ENCODE measurements around the gene SLFN5. TPM values are rescaled to one million over a fixed set of nuclear protein-coding genes. Genes with fewer than 3 reads are reported as not detected.
A peak's percentile ranks its signal among the peaks of the same experiment; 100 is the strongest.

Gene SLFN5
- total and polyA plus RNA-seq, 2 of the 13 experiments (the other 11 are each of a cell fraction or from before 2014, with no cell fraction given): 0.25 to 0.35 TPM

GRCh38 chr17:35312346-35312745 is 69.5 kb downstream of the SLFN5 start:
- no peaks in the 10 kb centered on the region for H3K4me1 ChIP-seq (ENCODE audit: insufficient read depth, low read length)
- no peak overlapping the region for H2AFZ ChIP-seq (ENCODE audit: low read length)
- no peak overlapping the region for H3K27ac ChIP-seq (ENCODE audit: extremely low read length, insufficient read depth, low read length)
- BruUV-seq (replicated peaks): no TSS peak
- in situ Hi-C loops (cut with HindIII; ENCODE audit: extremely low pct_ligation_motif_present, low pct_unique_long_range_greater_than_20kb) (loop anchor here (5.0 to 25.0 kb wide), 2 partner anchors 225 to 425 kb away; partner anchors contain the start of genes RASL10B and SLFN12L), intact Hi-C loops (cut with micrococcal nuclease; ENCODE audit: unreplicated experiment) (loop anchor here (1.0 kb wide), 2 partner anchors 221 to 227 kb away; no protein-coding TSS in a partner anchor)
- H3K9me3 ChIP-seq (ENCODE audit: low read length): no peaks in the 10 kb centered on the region
- H3K9ac ChIP-seq (ENCODE audit: insufficient read depth, low read depth, low read length): no peak overlapping the region
- DNase-seq (ENCODE audit: low spot score): no peak
- H3K4me2 ChIP-seq (ENCODE audit: low read depth, low read length): no peak overlapping the region
- TF ChIP-seq SRSF1 (optimal IDR thresholded peaks at IDR 0.05; ENCODE audit: low read depth, low read length): no peak
- H3K4me3 ChIP-seq (replicated peaks in 1 of 3; ENCODE audit: insufficient read depth in 1 of 3, low read depth in 2 of 3, low read length in 3 of 3): no peak overlapping the region
- no peak for FAIRE-seq
- ChIA-PET POLR2A (no interaction called here), CTCF (ENCODE audit: low intra/inter-chr PET ratio, low total read pairs) (interaction anchor here (0.7 to 3.0 kb wide), 4 partner anchors 221 to 435 kb away, joined by 3 to 26 read pairs (median 6); partner anchors contain the start of gene SLFN12L)
- H3K79me2 ChIP-seq (ENCODE audit: insufficient read depth, low read length): no peaks in the 10 kb centered on the region
- no peak for ATAC-seq
- H3K36me3 ChIP-seq (replicated peaks in 1 of 2; ENCODE audit: control insufficient read depth in 1 of 2, insufficient read depth in 2 of 2, low read length in 2 of 2): no peaks in the 10 kb centered on the region
- H4K20me1 ChIP-seq (ENCODE audit: insufficient read depth, low read length): no peaks in the 10 kb centered on the region
- H3K27me3 ChIP-seq (ENCODE audit: control insufficient read depth in 1 of 2, insufficient read depth in 2 of 2, low read length in 2 of 2): no peaks in the 10 kb centered on the region; a peak in 1 of 5 replicates
- 34% methylated on average over 3 of the region's 3 CpGs for WGBS (ENCODE audit: low lambda C conversion rate)

- WGBS (ENCODE audit: low lambda C conversion rate): 20% methylated on average over 17 of the region's 20 CpGs
- intact Hi-C loops (cut with micrococcal nuclease; ENCODE audit: unreplicated experiment) (loop anchor here (1.0 kb wide), 2 partner anchors 220 to 226 kb away; no protein-coding TSS in a partner anchor), in situ Hi-C loops (cut with HindIII; ENCODE audit: extremely low pct_ligation_motif_present, low pct_unique_long_range_greater_than_20kb) (loop anchor here (5.0 to 25.0 kb wide), 2 partner anchors 224 to 424 kb away; partner anchors contain the start of genes RASL10B and SLFN12L)
- no peaks in the 10 kb centered on the region; a peak in 1 of 5 replicates for H3K27me3 ChIP-seq (ENCODE audit: control insufficient read depth in 1 of 2, insufficient read depth in 2 of 2, low read length in 2 of 2)
- DNase-seq (ENCODE audit: low spot score): peak; percentile 43
- peak; percentile 72 for FAIRE-seq
- H3K4me3 ChIP-seq (replicated peaks in 1 of 3; ENCODE audit: insufficient read depth in 1 of 3, low read depth in 2 of 3, low read length in 3 of 3): no peak overlapping the region
- ChIA-PET CTCF (ENCODE audit: low intra/inter-chr PET ratio, low total read pairs) (interaction anchor here (0.7 to 3.0 kb wide), 4 partner anchors 220 to 434 kb away, joined by 3 to 26 read pairs (median 6); partner anchors contain the start of gene SLFN12L), POLR2A (no interaction called here)
- H3K27ac ChIP-seq (ENCODE audit: extremely low read length, insufficient read depth, low read length): no peak overlapping the region
- BruUV-seq (replicated peaks): no TSS peak
- no peaks in the 10 kb centered on the region for H3K9me3 ChIP-seq (ENCODE audit: low read length)
- no peaks in the 10 kb centered on the region for H4K20me1 ChIP-seq (ENCODE audit: insufficient read depth, low read length)
- no peaks in the 10 kb centered on the region for H3K4me1 ChIP-seq (ENCODE audit: insufficient read depth, low read length)
- no peaks in the 10 kb centered on the region for H3K79me2 ChIP-seq (ENCODE audit: insufficient read depth, low read length)
- peak; percentile 92 for ATAC-seq
- no peaks in the 10 kb centered on the region for H3K36me3 ChIP-seq (replicated peaks in 1 of 2; ENCODE audit: control insufficient read depth in 1 of 2, insufficient read depth in 2 of 2, low read length in 2 of 2)
- H2AFZ ChIP-seq (ENCODE audit: low read length): no peak overlapping the region
- H3K9ac ChIP-seq (ENCODE audit: insufficient read depth, low read depth, low read length): no peak overlapping the region
- no peak overlapping the region for H3K4me2 ChIP-seq (ENCODE audit: low read depth, low read length)
- TF ChIP-seq ZNF224 (CRISPR knock-in tag; IDR thresholded peaks at IDR 0.05): no peak
- no peak for TF ChIP-seq IRX3 (CRISPR knock-in tag; IDR thresholded peaks at IDR 0.05; ENCODE audit: borderline replicate concordance, low read depth)
- no peak for TF ChIP-seq SNRNP70 (IDR thresholded peaks at IDR 0.05; ENCODE audit: low read depth, low read length)
- no peak for TF ChIP-seq ZNF280D (CRISPR knock-in tag; IDR thresholded peaks at IDR 0.05)
- no peak for TF ChIP-seq FUBP1 (CRISPR knock-in tag; IDR thresholded peaks at IDR 0.05; ENCODE audit: borderline replicate concordance)
- no peak for TF ChIP-seq ZNF207 (IDR thresholded peaks at IDR 0.05; ENCODE audit: borderline replicate concordance)
- TF ChIP-seq ZNF232 (CRISPR knock-in tag; IDR thresholded peaks at IDR 0.05; ENCODE audit: borderline replicate concordance): no peak
- TF ChIP-seq ZBTB1 (CRISPR knock-in tag; IDR thresholded peaks at IDR 0.05; ENCODE audit: borderline replicate concordance): no peak
- TF ChIP-seq MYC (CRISPR knock-in tag; IDR thresholded peaks at IDR 0.05; ENCODE audit: borderline replicate concordance): no peak
Measured at GRCh38 chr17:35312790-35313711, 70.2 kb downstream of the SLFN5 start.
